ENCODE data around the gene VPS26A. TPM values are rescaled to one million over a fixed set of nuclear protein-coding genes. Genes with fewer than 3 reads are reported as not detected.

The VPS26A gene
- total RNA-seq, 1 donor from 2014 or later, result 30.8 TPM

GRCh38 chr10:69209787-69210484 is 86.0 kb downstream of the VPS26A start:
- Mint-ChIP-seq H3K4me1 (peaks cover 70% of the 10 kb centered on the region), H3K4me3 (peak overlapping the region; percentile 13), H3K9me3 (no peaks in the 10 kb centered on the region), H3K36me3 (ENCODE audit: low read depth) (peaks cover 47% of the 10 kb centered on the region), H3K27ac (peak overlapping the region; percentile 61), H3K27me3 (no peaks in the 10 kb centered on the region)
- no peak for DNase-seq
- intact Hi-C loops (cut with micrococcal nuclease), result no loop called here

GRCh38 chr10:69211104-69211503 is 87.1 kb downstream of the VPS26A start:
- H3K36me3 Mint-ChIP-seq (ENCODE audit: low read depth), result peaks cover 40% of the 10 kb centered on the region
- intact Hi-C loops (cut with micrococcal nuclease), result no loop called here
- no peak for DNase-seq
- H3K27me3 Mint-ChIP-seq, result no peaks in the 10 kb centered on the region
- peaks cover 73% of the 10 kb centered on the region for H3K4me1 Mint-ChIP-seq
- no peak overlapping the region for H3K27ac Mint-ChIP-seq
- H3K4me3 Mint-ChIP-seq, result no peak overlapping the region
- H3K9me3 Mint-ChIP-seq, result no peaks in the 10 kb centered on the region

- Mint-ChIP-seq H3K36me3 (ENCODE audit: low read depth) (peaks cover 36% of the 10 kb centered on the region), H3K9me3 (no peaks in the 10 kb centered on the region), H3K4me3 (no peak overlapping the region), H3K4me1 (peaks cover 72% of the 10 kb centered on the region), H3K27me3 (no peaks in the 10 kb centered on the region), H3K27ac (no peak overlapping the region)
- intact Hi-C loops (cut with micrococcal nuclease), result no loop called here
- no peak for DNase-seq
Measured at GRCh38 chr10:69211524-69211923, 87.5 kb downstream of the VPS26A start.

GRCh38 chr10:69213591-69214311 is 89.8 kb downstream of the VPS26A start:
- Mint-ChIP-seq H3K4me1 (peaks cover 56% of the 10 kb centered on the region), H3K9me3 (no peaks in the 10 kb centered on the region), H3K36me3 (ENCODE audit: low read depth) (peaks cover 16% of the 10 kb centered on the region), H3K4me3 (no peak overlapping the region), H3K27ac (peak overlapping the region; percentile 17), H3K27me3 (no peaks in the 10 kb centered on the region)
- intact Hi-C loops (cut with micrococcal nuclease), result loop anchor here (1.0 to 2.0 kb wide), 2 partner anchors 9 to 33 kb away; partner anchors contain the start of gene SUPV3L1
- DNase-seq, result no peak

GRCh38 chr10:69214666-69215131 is 90.7 kb downstream of the VPS26A start:
- peak overlapping the region; percentile 79 for H3K27ac Mint-ChIP-seq
- H3K36me3 Mint-ChIP-seq (ENCODE audit: low read depth), result peaks cover 9% of the 10 kb centered on the region
- H3K9me3 Mint-ChIP-seq, result no peaks in the 10 kb centered on the region
- peaks cover 47% of the 10 kb centered on the region for H3K4me1 Mint-ChIP-seq
- intact Hi-C loops (cut with micrococcal nuclease), result loop anchor here (1.0 to 2.0 kb wide), 3 partner anchors 8 to 34 kb away; partner anchors contain the start of gene SUPV3L1
- DNase-seq, result no peak
- H3K4me3 Mint-ChIP-seq, result peak overlapping the region; percentile 36
- no peaks in the 10 kb centered on the region for H3K27me3 Mint-ChIP-seq

GRCh38 chr10:69215405-69216171 is 91.6 kb downstream of the VPS26A start:
- Mint-ChIP-seq H3K27ac (peak overlapping the region; percentile 79), H3K4me1 (peaks cover 39% of the 10 kb centered on the region), H3K4me3 (peak overlapping the region; percentile 57), H3K9me3 (no peaks in the 10 kb centered on the region), H3K36me3 (ENCODE audit: low read depth) (peaks cover 6% of the 10 kb centered on the region), H3K27me3 (no peaks in the 10 kb centered on the region)
- intact Hi-C loops (cut with micrococcal nuclease), result loop anchor here (1.0 to 2.0 kb wide), 2 partner anchors 11 to 35 kb away; partner anchors contain the start of gene SUPV3L1
- DNase-seq, result peak; percentile 78

GRCh38 chr10:69216577-69217118 is 92.7 kb downstream of the VPS26A start:
- no peaks in the 10 kb centered on the region for H3K27me3 Mint-ChIP-seq
- peaks cover 33% of the 10 kb centered on the region for H3K4me1 Mint-ChIP-seq
- no peak overlapping the region for H3K4me3 Mint-ChIP-seq
- intact Hi-C loops (cut with micrococcal nuclease), result no loop called here
- H3K27ac Mint-ChIP-seq, result no peak overlapping the region
- DNase-seq, result no peak
- H3K36me3 Mint-ChIP-seq (ENCODE audit: low read depth), result peaks cover 6% of the 10 kb centered on the region
- no peaks in the 10 kb centered on the region for H3K9me3 Mint-ChIP-seq

GRCh38 chr10:69217119-69217754 is 93.3 kb downstream of the VPS26A start:
- intact Hi-C loops (cut with micrococcal nuclease), result no loop called here
- H3K36me3 Mint-ChIP-seq (ENCODE audit: low read depth), result peaks cover 6% of the 10 kb centered on the region
- no peak overlapping the region for H3K4me3 Mint-ChIP-seq
- H3K27me3 Mint-ChIP-seq, result no peaks in the 10 kb centered on the region
- no peak overlapping the region for H3K27ac Mint-ChIP-seq
- peaks cover 35% of the 10 kb centered on the region for H3K4me1 Mint-ChIP-seq
- no peak for DNase-seq
- no peaks in the 10 kb centered on the region for H3K9me3 Mint-ChIP-seq

GRCh38 chr10:69218831-69219230 is 94.9 kb downstream of the VPS26A start:
- no peak for DNase-seq
- peaks cover 2% of the 10 kb centered on the region for H3K36me3 Mint-ChIP-seq (ENCODE audit: low read depth)
- intact Hi-C loops (cut with micrococcal nuclease), result no loop called here
- no peak overlapping the region for H3K4me3 Mint-ChIP-seq
- H3K27ac Mint-ChIP-seq, result no peak overlapping the region
- no peaks in the 10 kb centered on the region for H3K9me3 Mint-ChIP-seq
- peaks cover 41% of the 10 kb centered on the region for H3K4me1 Mint-ChIP-seq
- H3K27me3 Mint-ChIP-seq, result no peaks in the 10 kb centered on the region

GRCh38 chr10:69220041-69220451 is 96.1 kb downstream of the VPS26A start, which contains the start of gene HKDC1:
TSS of gene HKDC1 (plus strand) at chr10:69220332. CDS start at chr10:69220436, 104 bp downstream.
- H3K36me3 Mint-ChIP-seq (ENCODE audit: low read depth), result no peaks in the 10 kb centered on the region
- H3K27me3 Mint-ChIP-seq, result no peaks in the 10 kb centered on the region
- H3K9me3 Mint-ChIP-seq, result no peaks in the 10 kb centered on the region
- intact Hi-C loops (cut with micrococcal nuclease), result loop anchor here (5.0 kb wide), 1 partner anchor 173 kb away; no protein-coding TSS in a partner anchor
- H3K4me1 Mint-ChIP-seq, result peaks cover 38% of the 10 kb centered on the region
- DNase-seq, result no peak
- H3K27ac Mint-ChIP-seq, result peak within 1 kb of the TSS; percentile 95
- H3K4me3 Mint-ChIP-seq, result no peak within 1 kb of the TSS

- no peak for DNase-seq
- Mint-ChIP-seq H3K27me3 (no peaks in the 10 kb centered on the region), H3K4me1 (peaks cover 39% of the 10 kb centered on the region), H3K9me3 (no peaks in the 10 kb centered on the region), H3K27ac (peak overlapping the region; percentile 39), H3K4me3 (no peak overlapping the region), H3K36me3 (ENCODE audit: low read depth) (no peaks in the 10 kb centered on the region)
- intact Hi-C loops (cut with micrococcal nuclease), result loop anchor here (5.0 kb wide), 1 partner anchor 173 kb away; no protein-coding TSS in a partner anchor
Measured at GRCh38 chr10:69220507-69220906, 96.5 kb downstream of the VPS26A start.

Measured in activated CD4-positive, alpha-beta T cell treated with anti-CD3 and anti-CD28 coated beads, Interleukin-2, amount 10 ng/mL, durations not matched to agents 24 days and 14 days (primary cell).